HG03039 (cell line): ENCODE measurements around the gene P4HB.

Source experiments
- ATAC-seq: cut with Tn5 transposase; IDR thresholded peaks from one replicate; pipeline ENCODE4 v1.9.1; 2021; ENCODE audit warnings: mild to moderate bottlenecking, moderate library complexity; ENCODE audit not compliant: unreplicated experiment

P4HB gene

GRCh38 chr17:81813371-81813684, 47.0 kb downstream of the P4HB start:
- ATAC-seq, result no peak

GRCh38 chr17:81812571-81813370, 47.6 kb downstream of the P4HB start:
- no peak for ATAC-seq

- no peak for ATAC-seq
Measured at GRCh38 chr17:81811705-81812570, 48.4 kb downstream of the P4HB start.

- ATAC-seq, result no peak
Measured at GRCh38 chr17:81810892-81811704, 49.2 kb downstream of the P4HB start.

GRCh38 chr17:81810476-81810875, 49.9 kb downstream of the P4HB start:
- no peak for ATAC-seq

- ATAC-seq, result no peak
Measured at GRCh38 chr17:81809556-81809998, 50.8 kb downstream of the P4HB start.

GRCh38 chr17:81808778-81809555, 51.4 kb downstream of the P4HB start:
- ATAC-seq, result no peak

GRCh38 chr17:81807839-81808238, 52.5 kb downstream of the P4HB start:
- ATAC-seq, result no peak

GRCh38 chr17:81807210-81807719, 53.1 kb downstream of the P4HB start:
- no peak for ATAC-seq

- no peak for ATAC-seq
Measured at GRCh38 chr17:81806461-81807209, 53.7 kb downstream of the P4HB start.

- ATAC-seq, result no peak
Measured at GRCh38 chr17:81805707-81806460, 54.5 kb downstream of the P4HB start.

- ATAC-seq, result no peak
Measured at GRCh38 chr17:81804559-81805399, 55.6 kb downstream of the P4HB start.

GRCh38 chr17:81803728-81804558, 56.4 kb downstream of the P4HB start, which contains the start of gene GCGR:
GCGR (plus strand) TSS chr17:81804150; CDS start chr17:81809019, 4,869 bp downstream.
- no peak for ATAC-seq

GRCh38 chr17:81802856-81803643, 57.3 kb downstream of the P4HB start:
- ATAC-seq, result no peak

GRCh38 chr17:81802048-81802758, 58.1 kb downstream of the P4HB start:
- no peak for ATAC-seq

GRCh38 chr17:81801327-81801726, 59.0 kb downstream of the P4HB start:
- no peak for ATAC-seq
